Parathyroid adenoma (tissue), 2 donors: Measurements from ENCODE around the gene GAPDH.

Experiments used
- H2AFZ ChIP-seq: fragments of 300-600 bp; sonication (generic); one replicate; pipeline ENCODE4 v1.7.0; 2017; ENCODE audit warnings: antibody characterized with exemption, mild to moderate bottlenecking
- H3K27ac ChIP-seq: fragments of 300-600 bp; sonication (generic); one replicate; pipeline ENCODE4 v1.7.0; 2017
- H3K27me3 ChIP-seq: fragments of 300-600 bp; sonication (generic); one replicate; pipeline ENCODE4 v1.7.0; 2017; ENCODE audit warnings: low read length; ENCODE audit not compliant: control insufficient read depth, insufficient read depth
- H3K36me3 ChIP-seq: fragments of 300-600 bp; sonication (generic); one replicate; pipeline ENCODE4 v1.7.0; 2017; ENCODE audit warnings: low read length; ENCODE audit not compliant: control insufficient read depth, insufficient read depth
- H3K4me1 ChIP-seq: fragments of 300-600 bp; sonication (generic); one replicate; pipeline ENCODE4 v1.7.0; 2017; ENCODE audit warnings: control low read depth
- H3K4me2 ChIP-seq: fragments of 300-600 bp; sonication (generic); one replicate; pipeline ENCODE4 v1.7.0; 2017; ENCODE audit warnings: low read length
- H3K4me3 ChIP-seq: fragments of 300-600 bp; sonication (generic); one replicate; pipeline ENCODE4 v1.7.0; 2017; ENCODE audit warnings: low read depth, low read length
- H3K79me2 ChIP-seq: fragments of 300-600 bp; sonication (generic); one replicate; pipeline ENCODE4 v1.7.0; 2017; ENCODE audit warnings: control low read depth
- H3K9ac ChIP-seq: fragments of 300-600 bp; sonication (generic); one replicate; pipeline ENCODE4 v1.7.0; 2017; ENCODE audit warnings: mild to moderate bottlenecking
- H3K9me3 ChIP-seq: fragments of 300-600 bp; sonication (generic); one replicate; pipeline ENCODE4 v1.7.0; 2017; ENCODE audit warnings: low read length; ENCODE audit not compliant: control insufficient read depth
- TF ChIP-seq, protein P1 (sequence below): fragments of 300-600 bp; sonication (generic); IDR thresholded peaks from one replicate; pipeline ENCODE4 v1.7.0; 2017; ENCODE audit warnings: antibody characterized with exemption, mild to moderate bottlenecking
- donor health status: primary hyperparathyroidism.

The GAPDH gene

DNA sequence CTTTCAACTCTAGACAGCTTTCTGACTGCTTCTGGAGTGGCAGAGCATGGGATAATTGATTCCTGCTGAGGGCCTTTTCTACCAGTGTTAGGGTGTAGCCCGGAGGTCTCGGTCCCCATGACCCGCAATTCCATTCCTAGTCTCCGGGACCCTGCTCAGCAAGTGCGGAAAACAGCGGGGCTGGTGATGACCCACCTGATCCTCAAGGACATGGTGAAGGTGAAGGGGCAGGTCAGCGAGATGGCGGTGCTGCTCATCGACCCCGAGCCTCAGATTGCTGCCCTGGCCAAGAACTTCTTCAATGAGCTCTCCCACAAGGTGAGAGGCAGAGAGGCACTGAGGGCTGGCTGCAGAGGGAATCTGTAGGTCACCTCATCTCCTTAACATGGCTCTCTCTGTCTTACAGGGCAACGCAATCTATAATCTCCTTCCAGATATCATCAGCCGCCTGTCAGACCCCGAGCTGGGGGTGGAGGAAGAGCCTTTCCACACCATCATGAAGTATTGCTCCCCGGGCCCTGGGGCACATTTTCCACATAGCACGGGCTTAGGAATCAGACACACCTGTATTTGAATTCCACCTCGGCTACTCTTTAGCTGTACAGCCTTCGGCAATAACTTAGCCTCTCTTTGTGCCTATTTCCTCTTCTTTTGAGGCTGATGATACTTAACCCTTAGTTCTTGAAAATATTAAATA, 5.6 kb upstream of the GAPDH start:
- Histone ChIP-seq H3K79me2 (peaks cover 2% of the 10 kb centered on the region), H2AFZ (no peak overlapping the region), H3K9me3 (no peaks in the 10 kb centered on the region), H3K9ac (no peak overlapping the region), H3K4me2 (no peak overlapping the region), H3K27me3 (no peaks in the 10 kb centered on the region), H3K27ac (no peak overlapping the region), H3K4me3 (no peak overlapping the region), H3K4me1 (peaks cover 31% of the 10 kb centered on the region), H3K36me3 (no peaks in the 10 kb centered on the region)
- TF ChIP-seq, protein P1, sequence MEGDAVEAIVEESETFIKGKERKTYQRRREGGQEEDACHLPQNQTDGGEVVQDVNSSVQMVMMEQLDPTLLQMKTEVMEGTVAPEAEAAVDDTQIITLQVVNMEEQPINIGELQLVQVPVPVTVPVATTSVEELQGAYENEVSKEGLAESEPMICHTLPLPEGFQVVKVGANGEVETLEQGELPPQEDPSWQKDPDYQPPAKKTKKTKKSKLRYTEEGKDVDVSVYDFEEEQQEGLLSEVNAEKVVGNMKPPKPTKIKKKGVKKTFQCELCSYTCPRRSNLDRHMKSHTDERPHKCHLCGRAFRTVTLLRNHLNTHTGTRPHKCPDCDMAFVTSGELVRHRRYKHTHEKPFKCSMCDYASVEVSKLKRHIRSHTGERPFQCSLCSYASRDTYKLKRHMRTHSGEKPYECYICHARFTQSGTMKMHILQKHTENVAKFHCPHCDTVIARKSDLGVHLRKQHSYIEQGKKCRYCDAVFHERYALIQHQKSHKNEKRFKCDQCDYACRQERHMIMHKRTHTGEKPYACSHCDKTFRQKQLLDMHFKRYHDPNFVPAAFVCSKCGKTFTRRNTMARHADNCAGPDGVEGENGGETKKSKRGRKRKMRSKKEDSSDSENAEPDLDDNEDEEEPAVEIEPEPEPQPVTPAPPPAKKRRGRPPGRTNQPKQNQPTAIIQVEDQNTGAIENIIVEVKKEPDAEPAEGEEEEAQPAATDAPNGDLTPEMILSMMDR, result no peak

DNA sequence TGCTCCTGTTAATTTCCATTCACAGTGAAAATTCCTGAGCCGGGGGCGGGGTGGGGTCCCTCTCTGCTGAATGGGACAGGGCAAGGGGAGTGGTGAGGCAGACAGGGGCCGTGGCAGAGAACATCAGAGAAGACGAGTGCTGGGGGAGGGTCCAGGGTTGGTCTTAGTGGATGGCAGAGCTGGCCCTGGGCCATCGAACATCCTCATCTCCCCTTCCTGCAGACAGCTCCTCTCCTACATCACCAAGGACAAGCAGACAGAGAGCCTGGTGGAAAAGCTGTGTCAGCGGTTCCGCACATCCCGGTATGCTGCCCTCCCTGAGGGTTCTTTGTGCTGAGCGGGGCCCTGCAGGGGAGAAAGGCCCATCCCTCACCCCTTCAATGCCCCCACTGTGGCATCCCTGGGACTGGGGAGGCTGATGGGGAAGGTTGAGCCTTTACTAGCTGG, 5.0 kb upstream of the GAPDH start:
- Histone ChIP-seq H3K9ac (no peak overlapping the region), H3K27ac (no peak overlapping the region), H3K4me1 (peaks cover 31% of the 10 kb centered on the region), H3K4me3 (no peak overlapping the region), H3K27me3 (no peaks in the 10 kb centered on the region), H2AFZ (no peak overlapping the region), H3K9me3 (no peaks in the 10 kb centered on the region), H3K4me2 (no peak overlapping the region), H3K79me2 (peaks cover 2% of the 10 kb centered on the region), H3K36me3 (no peaks in the 10 kb centered on the region)
- TF ChIP-seq, protein P1, result no peak

- Histone ChIP-seq H3K9ac (no peak overlapping the region), H3K36me3 (no peaks in the 10 kb centered on the region), H2AFZ (no peak overlapping the region), H3K79me2 (peaks cover 5% of the 10 kb centered on the region), H3K27ac (no peak overlapping the region), H3K9me3 (no peaks in the 10 kb centered on the region), H3K27me3 (no peaks in the 10 kb centered on the region), H3K4me2 (no peak overlapping the region), H3K4me1 (peaks cover 28% of the 10 kb centered on the region), H3K4me3 (no peak overlapping the region)
- TF ChIP-seq, protein P1, result no peak
Measured at GRCh38 chr12:6530576-6531260, 3.6 kb upstream of the GAPDH start.

DNA sequence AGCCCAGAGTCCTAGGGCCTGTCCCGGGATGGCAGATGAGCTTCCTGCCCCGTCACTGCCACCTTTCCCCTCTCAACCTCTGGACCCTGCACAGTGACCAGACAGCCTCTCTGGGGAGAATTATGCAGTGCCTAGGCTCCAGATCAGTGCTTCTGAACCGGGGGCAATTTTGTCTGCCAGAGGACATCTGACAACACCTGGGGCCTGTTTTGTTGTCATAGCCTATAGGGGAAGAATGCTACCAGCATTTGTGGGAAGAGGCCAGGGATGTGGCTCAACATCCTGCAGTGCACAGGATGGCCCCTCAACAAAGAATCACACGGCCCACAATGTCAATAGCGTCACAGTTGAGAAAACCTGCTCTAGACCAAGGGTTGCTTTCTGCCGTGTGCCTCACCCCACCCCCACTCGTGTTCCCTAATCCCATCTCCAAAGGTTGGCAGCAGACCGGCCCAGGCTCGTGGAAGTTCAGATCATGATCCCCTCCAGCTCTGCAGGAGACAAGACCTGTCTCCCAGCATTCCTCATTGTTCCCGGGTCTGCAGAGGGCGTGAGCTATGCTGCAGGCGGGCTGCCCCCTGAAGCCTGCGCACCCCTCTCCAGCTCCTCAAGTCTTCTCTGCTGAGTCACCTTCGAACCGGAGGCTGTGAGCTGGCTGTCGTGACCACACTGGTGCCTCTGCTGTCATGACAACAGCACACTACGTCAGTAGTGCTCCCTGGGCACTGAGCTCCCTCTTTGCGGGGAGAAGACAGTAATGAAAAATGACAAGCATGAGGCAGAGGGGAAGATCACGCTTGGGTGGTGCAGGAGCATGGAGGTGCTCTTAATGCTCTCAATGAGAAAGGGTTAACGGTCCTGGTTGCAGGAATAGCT, 2.0 kb upstream of the GAPDH start:
- Histone ChIP-seq H3K4me3 (peak overlapping the region; percentile 96), H3K27ac (peak overlapping the region; percentile 93), H3K79me2 (peaks cover 8% of the 10 kb centered on the region), H3K9me3 (no peaks in the 10 kb centered on the region), H3K27me3 (no peaks in the 10 kb centered on the region), H3K4me2 (peak overlapping the region; percentile 99), H3K9ac (peak overlapping the region; percentile 33), H3K4me1 (peaks cover 16% of the 10 kb centered on the region), H2AFZ (peak overlapping the region; percentile 78), H3K36me3 (no peaks in the 10 kb centered on the region)
- TF ChIP-seq, protein P1, result no peak
